ENCODE measurements around the gene CHIT1. TPM values are rescaled to one million over a fixed set of nuclear protein-coding genes. Genes with fewer than 3 reads are reported as not detected.
"Not testable (repeated sequence)": the region's sequence is repeated elsewhere in the genome, so short reads cannot be mapped to it uniquely, and the experiment has no call there.

Gene CHIT1
- total and polyA plus RNA-seq, 12 donors: 0.13 to 6.5 (median 0.60) TPM; not detected in 1

DNA sequence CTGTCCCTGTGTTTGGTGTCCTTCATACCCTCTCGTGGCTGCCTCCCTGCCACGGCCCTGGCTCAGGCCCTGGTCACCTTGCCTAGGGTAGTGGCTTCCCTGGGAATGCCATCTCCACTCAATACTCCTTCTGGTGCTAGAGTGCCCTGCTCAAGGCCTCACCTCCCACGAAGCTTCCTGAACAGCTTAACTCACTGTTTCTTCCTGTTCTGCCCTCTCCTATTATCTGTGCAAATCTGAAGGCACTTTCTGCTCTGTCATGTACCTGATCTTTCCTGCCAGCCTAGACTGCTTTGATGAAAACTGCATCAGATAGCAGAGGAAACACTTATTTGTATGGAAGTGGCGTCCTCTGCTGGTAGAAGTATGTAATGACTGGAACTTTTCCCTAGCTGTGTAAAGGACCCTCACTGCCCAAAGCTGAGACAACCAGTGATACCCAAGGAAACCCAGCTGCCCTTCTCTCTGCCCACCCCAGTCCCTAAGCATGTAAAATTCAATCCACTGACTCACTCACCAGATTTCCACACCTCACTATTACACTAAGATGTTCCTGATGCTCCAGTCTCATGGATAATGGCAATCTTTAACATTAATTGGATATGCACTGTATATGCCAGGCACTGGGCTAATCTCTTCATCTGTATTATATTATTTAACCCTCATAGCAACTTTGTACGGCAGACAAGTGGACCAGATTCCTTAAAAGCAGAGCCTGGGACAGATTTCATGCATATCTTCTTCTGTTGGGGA lies 39.6 kb upstream of the CHIT1 start:
- peak; percentile 88 to 98 (median 96) for TF ChIP-seq CTCF (IDR thresholded peaks at IDR 0.05)
- TF ChIP-seq POLR2A (IDR thresholded peaks at IDR 0.05): no peak
- DNase-seq: peak in 4 of 7 donors; percentile 45 to 74 (median 64)
- H3K4me3 ChIP-seq: no peak overlapping the region
- peaks cover 0 to 12% of the 10 kb centered on the region in 2 donors for H3K4me1 ChIP-seq (replicated peaks in 1 of 2)
- peaks cover 4% of the 10 kb centered on the region for H3K27me3 ChIP-seq
- H3K36me3 ChIP-seq (replicated peaks in 1 of 2): no peaks in the 10 kb centered on the region
- WGBS, 4 donors: 18 to 21% (median 19%) methylated on average over 5 of the region's 5 CpGs
- intact Hi-C loops (cut with DNase I): no loop called here
- no peaks in the 10 kb centered on the region for H3K9me3 ChIP-seq (replicated peaks in 1 of 3)
- peak overlapping the region in 2 of 5 donors; percentile 7 to 41 for H3K27ac ChIP-seq

DNA sequence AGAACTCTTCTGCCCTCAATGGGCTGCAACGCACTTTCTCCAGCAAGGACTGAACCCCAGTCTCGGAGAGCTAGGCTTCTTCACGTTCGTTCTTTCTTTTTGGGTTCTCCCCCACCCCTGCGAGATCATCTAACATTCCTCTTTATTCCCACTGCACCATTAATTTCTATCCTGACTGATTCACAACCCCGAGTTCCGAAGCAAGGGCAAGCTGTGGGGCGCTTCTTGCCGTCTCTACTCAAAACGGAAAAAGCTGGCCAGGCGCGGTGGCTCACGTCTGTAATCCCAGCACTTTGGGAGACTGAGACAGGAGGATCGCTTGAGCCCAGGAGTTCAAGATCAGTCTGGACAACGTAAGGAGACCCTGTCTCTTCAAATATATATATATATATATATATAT lies 38.4 kb upstream of the CHIT1 start:
- DNase-seq: peak in 2 of 7 donors; percentile 28 to 49
- peaks cover 4% of the 10 kb centered on the region for H3K27me3 ChIP-seq

DNA sequence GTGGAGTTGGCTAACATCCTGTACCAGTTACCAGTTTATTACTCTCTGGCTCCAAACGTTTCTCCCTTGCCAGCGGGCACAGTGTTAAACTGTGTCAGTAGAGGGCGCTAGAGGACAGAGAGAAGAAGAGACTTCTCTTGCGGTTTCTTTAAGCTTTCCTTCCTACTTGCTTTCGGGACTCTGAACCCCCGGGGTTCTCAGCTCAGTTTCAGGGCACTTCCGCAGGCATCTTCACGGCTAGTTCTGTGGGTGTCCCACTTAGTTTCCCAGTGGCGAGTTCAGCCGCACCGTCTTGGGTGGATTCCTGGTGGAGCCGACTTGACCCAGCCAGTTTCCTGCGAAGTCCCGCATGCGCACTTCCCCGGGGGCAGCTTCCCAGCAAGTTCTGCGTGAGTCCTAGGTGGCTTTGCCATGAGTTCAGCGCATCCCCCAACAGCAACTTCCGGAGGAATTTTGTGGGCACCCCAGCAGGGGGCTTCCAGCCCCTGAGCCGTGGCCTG lies 37.9 kb upstream of the CHIT1 start:
- Histone ChIP-seq H3K4me1 (replicated peaks in 1 of 2) (peaks cover 0 to 4% of the 10 kb centered on the region in 2 donors), H3K36me3 (replicated peaks in 1 of 2) (no peaks in the 10 kb centered on the region), H3K27ac (peak overlapping the region in 4 of 5 donors; percentile 44 to 91 (median 76)), H3K27me3 (peaks cover 4% of the 10 kb centered on the region), H3K9me3 (replicated peaks in 1 of 3) (no peaks in the 10 kb centered on the region), H3K4me3 (peak overlapping the region in 2 of 4 donors; percentile 27 to 71)
- WGBS, 4 donors: 0 to 1% (median 0%) methylated on average over 14 to 20 of the region's 20 CpGs
- TF ChIP-seq CTCF (IDR thresholded peaks at IDR 0.05): peak; percentile 80 to 97 (median 90)
- no peak for TF ChIP-seq POLR2A (IDR thresholded peaks at IDR 0.05)
- peak; percentile 79 to 92 (median 84) for DNase-seq
- intact Hi-C loops (cut with DNase I): no loop called here

More for the DNA sequence above, 38.4 kb upstream of the CHIT1 start:
- H3K36me3 ChIP-seq (replicated peaks in 1 of 2): no peaks in the 10 kb centered on the region
- H3K4me1 ChIP-seq (replicated peaks in 1 of 2): peaks cover 0 to 4% of the 10 kb centered on the region in 2 donors
- 38 to 49% (median 45%) methylated on average over 15 of the region's 15 CpGs for WGBS, 4 donors
- H3K4me3 ChIP-seq: peak overlapping the region in 1 of 4 donors; percentile 71
- TF ChIP-seq POLR2A (IDR thresholded peaks at IDR 0.05): no peak
- no peak for TF ChIP-seq CTCF (IDR thresholded peaks at IDR 0.05)
- peak overlapping the region in 3 of 5 donors; percentile 65 to 91 (median 87) for H3K27ac ChIP-seq
- intact Hi-C loops (cut with DNase I): no loop called here
- H3K9me3 ChIP-seq (replicated peaks in 1 of 3): no peaks in the 10 kb centered on the region

DNA sequence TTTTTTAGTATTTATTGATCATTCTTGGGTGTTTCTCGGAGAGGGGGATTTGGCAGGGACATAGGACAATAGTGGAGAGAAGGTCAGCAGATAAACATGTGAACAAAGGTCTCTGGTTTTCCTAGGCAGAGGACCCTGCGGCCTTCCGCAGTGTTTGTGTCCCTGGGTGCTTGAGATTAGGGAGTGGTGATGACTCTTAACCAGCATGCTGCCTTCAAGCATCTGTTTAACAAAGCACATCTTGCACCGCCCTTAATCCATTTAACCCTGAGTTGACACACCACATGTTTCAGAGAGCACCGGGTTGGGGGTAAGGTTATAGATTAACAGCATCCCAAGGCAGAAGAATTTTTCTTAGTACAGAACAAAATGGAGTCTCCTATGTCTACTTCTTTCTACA lies 36.7 kb upstream of the CHIT1 start:
- H3K4me3 ChIP-seq; H3K9me3 ChIP-seq (replicated peaks in 1 of 3); H3K27me3 ChIP-seq; H3K36me3 ChIP-seq (replicated peaks in 1 of 2); H3K27ac ChIP-seq; DNase-seq; intact Hi-C loops (cut with DNase I); H3K4me1 ChIP-seq (replicated peaks in 1 of 2): not testable (repeated sequence)
- WGBS, 4 donors: 45 to 67% (median 52%) methylated on average over 5 of the region's 5 CpGs
